ENCODE results near the gene CENPU.

The CENPU gene

DNA sequence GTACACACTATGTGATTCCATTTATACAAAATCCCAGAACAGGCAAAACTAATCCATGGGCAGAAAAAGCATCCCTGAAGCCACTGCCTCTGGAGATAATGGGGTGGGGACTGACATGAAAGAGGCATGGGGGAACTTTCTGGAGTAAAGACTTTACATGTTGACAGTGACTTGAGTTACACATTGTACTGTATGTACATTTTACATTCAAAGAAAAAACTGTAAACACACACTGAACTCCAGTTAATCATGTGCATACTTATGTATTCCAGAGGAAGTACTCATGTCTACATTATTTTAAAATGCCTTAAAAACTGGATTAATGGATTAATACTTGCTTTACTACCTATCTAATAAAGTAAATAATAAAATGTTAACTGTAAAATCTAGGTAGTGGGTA, 21.6 kb downstream of the CENPU start:
- DNase-seq (ENCODE audit: low spot score): no peak

- DNase-seq (ENCODE audit: low spot score): no peak
These were observed 27.4 kb downstream of the CENPU start for GRCh38 chr4:184706453-184706852.

GRCh38 chr4:184705692-184706091, 28.2 kb downstream of the CENPU start:
- DNase-seq (ENCODE audit: low spot score): no peak

DNA sequence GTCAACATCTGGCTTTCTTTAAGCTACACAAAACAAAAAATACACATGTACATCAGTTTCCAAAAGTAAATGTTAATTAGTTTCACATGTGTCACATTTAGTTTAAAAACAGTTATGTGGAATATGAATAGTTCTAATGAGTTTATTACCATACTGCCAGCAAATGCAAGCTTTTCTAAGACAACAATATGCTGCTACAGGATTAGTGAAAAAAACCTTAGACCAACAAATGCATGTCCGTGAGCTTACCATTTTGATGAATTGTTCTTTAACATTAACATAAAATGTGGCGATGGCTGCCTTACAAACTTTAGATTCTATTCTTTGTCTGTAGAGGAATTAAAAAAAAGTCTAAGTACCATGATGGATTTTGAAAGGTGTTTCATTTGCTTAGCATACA, 31.8 kb downstream of the CENPU start:
- no peak for DNase-seq (ENCODE audit: low spot score)

GRCh38 chr4:184699941-184700340, 34.0 kb downstream of the CENPU start:
- no peak for DNase-seq (ENCODE audit: low spot score)

DNA sequence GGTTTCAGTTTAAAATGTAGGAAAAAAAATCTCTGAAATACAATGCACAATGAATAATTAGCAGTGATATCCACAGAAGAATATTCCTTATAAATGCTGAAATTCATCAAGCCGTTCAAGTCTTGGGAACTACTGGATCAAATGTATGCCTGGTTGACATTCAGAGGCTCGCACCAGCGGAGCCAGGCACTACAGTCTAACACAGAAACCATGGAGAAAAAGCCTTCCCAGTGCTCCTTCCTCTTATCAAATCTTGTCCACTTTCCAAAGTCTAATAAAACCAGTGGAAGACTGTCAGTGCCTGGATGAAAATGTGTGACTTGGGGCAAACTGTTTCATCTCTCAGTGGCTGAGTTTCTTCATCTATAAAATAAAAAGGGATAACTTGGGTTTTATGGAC, 35.9 kb downstream of the CENPU start:
- DNase-seq (ENCODE audit: low spot score): no peak

GRCh38 chr4:184695178-184695896, 38.6 kb downstream of the CENPU start:
- DNase-seq (ENCODE audit: low spot score): peak; percentile 44

DNA sequence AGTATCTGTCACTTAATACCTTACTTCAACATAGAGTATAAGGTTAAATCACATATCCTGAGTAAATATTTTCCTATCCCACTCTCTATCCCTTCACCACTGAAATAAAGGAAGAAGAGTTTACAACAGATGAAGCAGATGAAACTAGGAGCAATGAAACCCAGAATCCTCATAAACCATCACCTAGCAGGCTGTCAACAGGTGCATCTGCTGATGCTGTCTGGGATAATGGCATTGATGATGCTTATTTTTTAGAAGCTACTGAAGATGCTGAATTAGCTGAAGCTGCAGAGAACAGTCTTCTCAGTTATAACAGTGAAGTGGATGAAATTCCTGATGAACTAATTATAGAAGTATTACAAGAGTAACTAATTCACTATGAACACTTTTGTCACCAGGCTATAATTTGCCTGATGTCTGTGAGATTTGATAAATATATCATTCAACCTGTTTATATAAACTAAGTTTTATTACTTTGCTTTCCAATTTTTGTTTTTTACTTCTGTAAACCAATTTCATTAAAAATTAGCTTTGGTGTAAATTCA, 39.4 kb downstream of the CENPU start:
- no peak for DNase-seq (ENCODE audit: low spot score)

- DNase-seq (ENCODE audit: low spot score): no peak
These were observed 40.8 kb downstream of the CENPU start for GRCh38 chr4:184693056-184693455.

GRCh38 chr4:184689681-184690080, 44.2 kb downstream of the CENPU start:
- DNase-seq (ENCODE audit: low spot score): no peak

GRCh38 chr4:184688447-184688846, 45.4 kb downstream of the CENPU start:
- DNase-seq (ENCODE audit: low spot score): no peak

- no peak for DNase-seq (ENCODE audit: low spot score)
These were observed 45.9 kb downstream of the CENPU start for GRCh38 chr4:184688005-184688404.

DNA sequence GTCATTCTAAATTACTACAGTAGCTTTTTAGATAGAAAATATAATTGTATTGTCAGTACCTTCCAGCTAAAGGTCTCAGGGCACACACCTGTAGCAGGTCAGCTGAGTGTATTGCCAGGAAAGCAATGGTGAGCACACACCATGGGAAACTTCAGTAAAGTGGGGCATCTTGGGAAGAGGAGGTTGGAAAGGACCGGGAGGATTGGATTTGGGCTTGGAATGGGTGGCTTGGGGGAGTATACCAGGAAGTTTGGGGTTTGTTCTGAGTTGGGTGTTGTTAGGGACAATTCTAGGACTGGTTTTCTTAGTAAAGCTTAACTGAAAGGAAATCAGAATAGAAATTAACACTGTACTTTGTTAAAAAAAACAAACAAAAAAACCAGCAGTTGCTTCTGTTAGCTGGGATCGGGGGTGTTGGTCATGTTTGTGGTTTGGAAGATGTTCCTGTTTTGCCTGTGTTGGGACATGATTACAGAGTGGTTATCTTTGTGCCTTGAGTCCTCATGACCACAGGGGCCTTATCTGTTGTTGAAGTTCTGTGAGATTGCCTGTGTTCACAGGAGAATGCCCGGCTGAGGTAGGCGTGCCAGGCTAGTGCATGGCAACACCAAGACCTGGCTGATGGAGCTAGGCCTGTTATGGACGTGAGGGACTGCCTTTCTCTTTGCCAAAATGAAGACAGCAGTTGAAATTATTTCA, 49.3 kb downstream of the CENPU start:
- DNase-seq (ENCODE audit: low spot score): no peak

GRCh38 chr4:184681916-184682315, 52.0 kb downstream of the CENPU start:
- DNase-seq (ENCODE audit: low spot score): no peak

DNA sequence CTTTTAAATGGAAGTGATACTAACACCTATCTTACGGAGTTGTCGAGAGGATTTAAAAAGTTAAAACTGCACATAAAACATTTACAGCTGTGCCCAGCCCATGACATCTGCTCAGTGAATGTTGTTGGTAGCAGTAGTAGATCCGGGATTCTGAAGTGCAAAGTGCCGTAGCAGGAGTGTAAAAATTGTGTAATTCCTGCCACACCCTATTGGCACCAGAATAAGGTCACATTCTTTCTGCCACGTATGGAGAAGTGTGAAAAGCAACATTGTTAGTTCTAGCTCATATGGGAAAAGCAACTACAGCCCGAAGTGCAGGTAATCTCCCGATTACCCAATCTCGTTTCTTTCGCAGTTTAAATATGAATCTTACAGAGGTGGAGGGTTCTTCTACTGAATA, 53.2 kb downstream of the CENPU start:
- no peak for DNase-seq (ENCODE audit: low spot score)

DNA sequence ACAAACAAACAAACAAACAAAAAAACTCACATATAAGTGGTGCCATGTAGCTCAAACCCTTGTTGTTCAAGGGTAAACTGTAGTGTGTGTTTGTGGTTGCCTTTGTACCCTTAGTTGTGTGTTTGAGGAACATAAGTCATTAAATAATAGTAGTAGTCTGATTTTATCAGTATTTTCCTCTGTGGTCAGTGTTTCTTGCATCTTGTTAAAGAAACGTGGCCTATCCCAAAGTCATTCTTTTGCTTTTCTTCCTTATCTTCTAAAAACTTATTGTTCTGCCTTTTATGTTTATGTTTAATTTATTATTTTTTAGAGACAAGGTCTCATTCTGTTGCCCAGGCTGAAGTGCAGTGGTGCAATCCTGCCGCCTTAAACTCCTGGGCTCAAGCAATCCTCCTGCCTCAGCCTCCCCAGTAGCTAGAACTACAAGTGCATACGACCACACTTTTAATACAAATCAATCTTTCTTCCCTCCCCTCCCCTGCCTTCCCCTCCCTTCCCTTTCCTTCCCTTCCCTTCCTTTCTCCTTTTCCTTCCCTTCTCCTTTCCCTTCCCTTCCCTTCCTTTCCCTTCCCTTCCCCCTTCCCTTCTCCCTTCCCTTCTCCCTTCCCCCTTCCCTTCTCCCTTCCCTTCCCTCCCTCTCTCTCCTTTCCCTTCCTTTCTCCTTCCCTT, 57.9 kb downstream of the CENPU start:
- DNase-seq (ENCODE audit: low spot score): no peak

- no peak for DNase-seq (ENCODE audit: low spot score)
These were observed 58.9 kb downstream of the CENPU start for GRCh38 chr4:184675018-184675417.

DNA sequence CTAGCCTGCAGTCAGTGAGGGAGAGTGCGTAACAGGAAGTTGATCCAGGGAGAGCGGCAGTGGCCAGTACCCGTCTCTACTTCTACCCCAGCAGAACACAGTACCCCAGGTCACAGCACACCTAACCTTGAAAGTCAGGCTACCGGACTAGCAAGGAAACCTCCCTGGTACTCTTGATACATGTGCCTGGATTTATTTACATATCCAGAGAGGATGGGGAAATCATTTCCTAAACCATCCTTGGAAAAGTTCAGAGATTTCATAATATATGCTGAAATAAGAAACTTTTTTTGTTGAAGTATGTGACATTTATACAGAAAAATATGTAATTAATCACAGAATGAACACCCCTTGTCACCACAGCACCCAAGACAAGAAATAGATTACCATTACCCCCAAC, 59.9 kb downstream of the CENPU start:
- DNase-seq (ENCODE audit: low spot score): no peak

GRCh38 chr4:184672741-184673140, 61.2 kb downstream of the CENPU start:
- DNase-seq (ENCODE audit: low spot score): no peak

- no peak for DNase-seq (ENCODE audit: low spot score)
These were observed 62.8 kb downstream of the CENPU start for GRCh38 chr4:184671101-184671500.

GRCh38 chr4:184669251-184669650, 64.6 kb downstream of the CENPU start:
- DNase-seq (ENCODE audit: low spot score): no peak

- DNase-seq (ENCODE audit: low spot score): no peak
These were observed 65.3 kb downstream of the CENPU start for GRCh38 chr4:184668511-184669114.

DNA sequence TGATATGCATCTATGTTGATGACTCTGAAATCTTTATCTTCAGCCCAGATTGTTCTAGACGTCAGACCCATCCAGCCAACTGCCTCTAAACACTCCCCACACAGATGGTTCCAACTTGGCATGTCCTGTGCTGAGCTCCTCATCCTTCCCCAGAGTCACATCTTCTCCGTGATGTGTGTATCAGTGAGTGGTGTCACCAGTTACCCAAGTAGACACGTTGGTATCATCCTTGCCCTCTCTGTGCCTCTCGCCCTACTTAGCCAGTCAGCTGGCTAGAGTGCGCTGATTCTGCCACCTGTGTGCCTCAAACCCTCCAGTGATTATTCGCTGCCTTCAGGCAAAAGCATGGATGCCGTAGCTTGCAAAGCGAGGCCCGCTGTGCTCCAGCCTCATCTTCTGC, 65.8 kb downstream of the CENPU start:
- no peak for DNase-seq (ENCODE audit: low spot score)
